K562 (cell line): ENCODE results near the gene RPS8. TPM values are rescaled to one million over a fixed set of nuclear protein-coding genes. Genes with fewer than 3 reads are reported as not detected.

Experiments used
- CBFB ChIP-seq: sonication (generic); formaldehyde crosslinking; IDR thresholded peaks from 2 replicates; pipeline ENCODE4 v1.4.0; 2020; ENCODE audit warnings: mild to moderate bottlenecking, missing genetic modification reagents
- HCFC1 ChIP-seq: IDR thresholded peaks from 2 replicates; pipeline ENCODE4 v1.6.1; 2012; ENCODE audit warnings: low read depth, low read length, improper control_type of control experiment
- MCM7 ChIP-seq, 2 experiments: fragments of 450-650 bp; IDR thresholded peaks; 2 replicates each; pipeline ENCODE4 v1.6.1; 2016 to 2018
- NFIX ChIP-seq: fragments of 250-450 bp; sonication (Bioruptor Pico); IDR thresholded peaks from 2 replicates; pipeline ENCODE4 v1.4.0; 2020; ENCODE audit warnings: low read depth, mild to moderate bottlenecking, moderate library complexity
- NUFIP1 ChIP-seq: fragments of 450-650 bp; IDR thresholded peaks from 2 replicates; pipeline ENCODE4 v1.6.1; 2018; ENCODE audit not compliant: partially characterized antibody
- POLR3A ChIP-seq: IDR thresholded peaks from 2 replicates; pipeline ENCODE4 v1.6.1; 2011; ENCODE audit warnings: borderline replicate concordance, mild to moderate bottlenecking, moderate library complexity; ENCODE audit not compliant: insufficient read length, insufficient read depth; ENCODE audit errors: extremely low read depth
- SETDB1 ChIP-seq: IDR thresholded peaks from one replicate; pipeline ENCODE4 v1.6.1; 2012; ENCODE audit warnings: low read length, control low read depth, inconsistent platforms
- SMARCC2 ChIP-seq: fragments of 450-650 bp; IDR thresholded peaks from 2 replicates; pipeline ENCODE4 v1.6.1; 2017; ENCODE audit warnings: antibody characterized with exemption, moderate library complexity, mild to moderate bottlenecking, low read depth
- TCF3 ChIP-seq: sonication (generic); formaldehyde crosslinking; IDR thresholded peaks from 2 replicates; pipeline ENCODE4 v1.4.0; 2020; ENCODE audit warnings: mild to moderate bottlenecking, missing genetic modification reagents
- TSC22D4 ChIP-seq: fragments of 450-650 bp; IDR thresholded peaks from 2 replicates; pipeline ENCODE4 v1.6.1; 2016; ENCODE audit warnings: missing genetic modification characterization, missing biosample characterization, control low read depth
- ZNF133 ChIP-seq: fragments of 250-450 bp; sonication (Bioruptor Pico); IDR thresholded peaks from 2 replicates; pipeline ENCODE4 v1.4.0; 2020; ENCODE audit warnings: mild to moderate bottlenecking
- ZNF644 ChIP-seq: fragments of 200-800 bp; sonication (Bioruptor generic); IDR thresholded peaks from 2 replicates; pipeline ENCODE4 v1.6.1; 2016; ENCODE audit warnings: low read depth, missing genetic modification characterization, missing compliant biosample characterization
- polyA plus RNA-seq, 8 experiments: library from polyadenylated mRNA; depleted of rRNA in 4 of 8; stranded (reverse) in 5 of 8; unstranded in 3 of 8; fragments of >200 nt; fragmentation: Nextera tagmentation in 2 of 8; fragmentation: Illumina TruSeq in 1 of 8; extraction: Ambion mirVana in 2 of 8; extraction: Trizol in 1 of 8; gene quantifications; 2 replicates each; pipeline versions ENCODE4 v1.2.1 to v1.2.3, GENCODE V29; 2011 to 2014; ENCODE audit warnings: inconsistent platforms in 1 of 8, missing spikeins in 1 of 8
- total RNA-seq, 7 experiments: library from RNA; depleted of rRNA in 6 of 7; stranded (reverse); fragments of >200 nt in 6 of 7; fragmentation: Illumina TruSeq in 2 of 7; extraction: Trizol in 2 of 7; gene quantifications; 2 replicates each; pipeline versions ENCODE4 v1.2.1 to v1.2.3, GENCODE V29; 2011 to 2021; ENCODE audit warnings: low replicate concordance in 1 of 7
- TF ChIP-seq, protein P1 (sequence below): fragments of 250-450 bp; sonication (Bioruptor Pico); IDR thresholded peaks from 2 replicates; pipeline ENCODE4 v1.5.0; 2021; ENCODE audit warnings: mild to moderate bottlenecking, borderline replicate concordance
- TF ChIP-seq, protein P2 (sequence below): IDR thresholded peaks from 2 replicates; pipeline ENCODE4 v1.6.1; 2011; ENCODE audit warnings: borderline replicate concordance, low read depth, mild to moderate bottlenecking, moderate library complexity, low read length; ENCODE audit not compliant: insufficient read depth, poor library complexity, severe bottlenecking
- TF ChIP-seq, protein P3 (sequence below): sonication (generic); formaldehyde crosslinking; IDR thresholded peaks from 2 replicates; pipeline ENCODE4 v1.8.1; 2022; ENCODE audit warnings: missing genetic modification reagents
- TF ChIP-seq, protein P4 (sequence below): sonication (generic); formaldehyde crosslinking; IDR thresholded peaks from 2 replicates; pipeline ENCODE4 v1.8.0; 2023; ENCODE audit warnings: mild to moderate bottlenecking, missing genetic modification reagents
- TF ChIP-seq, protein P5 (sequence below): sonication (generic); formaldehyde crosslinking; IDR thresholded peaks from 2 replicates; pipeline ENCODE4 v1.8.0; 2022; ENCODE audit warnings: missing genetic modification reagents, mild to moderate bottlenecking, borderline replicate concordance

The RPS8 gene
- total and polyA plus RNA-seq, 9 of the 15 experiments (the other 6 are each of a cell fraction or from before 2014, with no cell fraction given), result 2,431 to 4,168 (median 3,109) TPM

DNA sequence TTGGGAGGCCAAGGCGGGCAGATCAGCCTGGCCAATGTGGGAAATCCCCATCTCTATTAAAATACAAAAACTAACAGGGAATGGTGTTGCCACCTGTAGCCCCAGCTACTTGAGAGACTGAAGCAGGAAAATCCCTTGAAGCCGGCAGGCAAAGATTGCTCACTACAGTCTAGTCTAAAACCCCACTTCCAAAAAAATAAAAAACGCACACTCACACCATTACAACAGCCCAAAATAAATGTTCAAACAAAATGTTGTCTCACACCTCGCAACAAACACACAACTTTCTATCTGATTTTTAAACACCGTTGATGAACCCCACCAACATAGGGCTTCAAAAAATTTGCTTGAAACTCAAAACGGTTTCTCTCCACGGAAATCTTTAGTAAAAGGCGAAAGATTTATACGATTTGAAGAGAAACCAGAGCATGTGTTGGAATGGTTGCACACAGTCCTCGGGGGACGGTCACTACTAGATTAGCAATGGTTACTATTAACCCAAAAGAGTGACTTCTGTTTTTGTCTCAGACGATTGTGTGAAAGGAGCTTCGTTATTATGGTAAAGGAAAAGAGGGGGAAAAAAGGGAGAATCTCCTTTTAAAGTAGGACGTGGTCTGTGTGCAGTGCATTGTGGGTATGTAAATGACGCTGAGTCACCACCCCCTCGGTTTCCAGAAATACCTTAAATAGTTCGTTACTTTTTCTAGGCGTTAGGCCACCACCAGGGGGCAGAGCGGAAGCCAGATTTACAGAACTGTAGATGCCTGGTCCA lies 44.4 kb upstream of the RPS8 start, which contains the start of gene RNU5D-1 (continued):
- TF ChIP-seq, protein P1, sequence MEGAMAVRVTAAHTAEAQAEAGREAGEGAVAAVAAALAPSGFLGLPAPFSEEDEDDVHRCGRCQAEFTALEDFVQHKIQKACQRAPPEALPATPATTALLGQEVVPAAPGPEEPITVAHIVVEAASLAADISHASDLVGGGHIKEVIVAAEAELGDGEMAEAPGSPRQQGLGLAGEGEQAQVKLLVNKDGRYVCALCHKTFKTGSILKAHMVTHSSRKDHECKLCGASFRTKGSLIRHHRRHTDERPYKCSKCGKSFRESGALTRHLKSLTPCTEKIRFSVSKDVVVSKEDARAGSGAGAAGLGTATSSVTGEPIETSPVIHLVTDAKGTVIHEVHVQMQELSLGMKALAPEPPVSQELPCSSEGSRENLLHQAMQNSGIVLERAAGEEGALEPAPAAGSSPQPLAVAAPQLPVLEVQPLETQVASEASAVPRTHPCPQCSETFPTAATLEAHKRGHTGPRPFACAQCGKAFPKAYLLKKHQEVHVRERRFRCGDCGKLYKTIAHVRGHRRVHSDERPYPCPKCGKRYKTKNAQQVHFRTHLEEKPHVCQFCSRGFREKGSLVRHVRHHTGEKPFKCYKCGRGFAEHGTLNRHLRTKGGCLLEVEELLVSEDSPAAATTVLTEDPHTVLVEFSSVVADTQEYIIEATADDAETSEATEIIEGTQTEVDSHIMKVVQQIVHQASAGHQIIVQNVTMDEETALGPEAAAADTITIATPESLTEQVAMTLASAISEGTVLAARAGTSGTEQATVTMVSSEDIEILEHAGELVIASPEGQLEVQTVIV (CRISPR knock-in tag), result peak; percentile 90
- TF ChIP-seq ZNF133 (peak; percentile 62; the same call in 1 of the 2 replicates), ZNF644 (tag) (peak; percentile 10; the same call in 1 of the 2 replicates), NUFIP1 (peak; percentile 98), MCM7 (IDR thresholded peaks at IDR 0.05) (peak in 1 of 2 experiments; percentile 8; a peak in 1 of 4 replicates), SMARCC2 (peak; percentile 53; the same call in 1 of the 2 replicates), SETDB1 (no peak), POLR3A (no peak), TSC22D4 (tag) (no peak), CBFB (CRISPR knock-in tag) (no peak), NFIX (CRISPR knock-in tag) (peak; percentile 3; the same call in 1 of the 2 replicates), HCFC1 (peak; percentile 72), TCF3 (CRISPR knock-in tag) (no peak; the same call in none of the 2 replicates)
- TF ChIP-seq, protein P2, sequence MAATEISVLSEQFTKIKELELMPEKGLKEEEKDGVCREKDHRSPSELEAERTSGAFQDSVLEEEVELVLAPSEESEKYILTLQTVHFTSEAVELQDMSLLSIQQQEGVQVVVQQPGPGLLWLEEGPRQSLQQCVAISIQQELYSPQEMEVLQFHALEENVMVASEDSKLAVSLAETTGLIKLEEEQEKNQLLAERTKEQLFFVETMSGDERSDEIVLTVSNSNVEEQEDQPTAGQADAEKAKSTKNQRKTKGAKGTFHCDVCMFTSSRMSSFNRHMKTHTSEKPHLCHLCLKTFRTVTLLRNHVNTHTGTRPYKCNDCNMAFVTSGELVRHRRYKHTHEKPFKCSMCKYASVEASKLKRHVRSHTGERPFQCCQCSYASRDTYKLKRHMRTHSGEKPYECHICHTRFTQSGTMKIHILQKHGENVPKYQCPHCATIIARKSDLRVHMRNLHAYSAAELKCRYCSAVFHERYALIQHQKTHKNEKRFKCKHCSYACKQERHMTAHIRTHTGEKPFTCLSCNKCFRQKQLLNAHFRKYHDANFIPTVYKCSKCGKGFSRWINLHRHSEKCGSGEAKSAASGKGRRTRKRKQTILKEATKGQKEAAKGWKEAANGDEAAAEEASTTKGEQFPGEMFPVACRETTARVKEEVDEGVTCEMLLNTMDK, result peak; percentile 89
- TF ChIP-seq, protein P3, sequence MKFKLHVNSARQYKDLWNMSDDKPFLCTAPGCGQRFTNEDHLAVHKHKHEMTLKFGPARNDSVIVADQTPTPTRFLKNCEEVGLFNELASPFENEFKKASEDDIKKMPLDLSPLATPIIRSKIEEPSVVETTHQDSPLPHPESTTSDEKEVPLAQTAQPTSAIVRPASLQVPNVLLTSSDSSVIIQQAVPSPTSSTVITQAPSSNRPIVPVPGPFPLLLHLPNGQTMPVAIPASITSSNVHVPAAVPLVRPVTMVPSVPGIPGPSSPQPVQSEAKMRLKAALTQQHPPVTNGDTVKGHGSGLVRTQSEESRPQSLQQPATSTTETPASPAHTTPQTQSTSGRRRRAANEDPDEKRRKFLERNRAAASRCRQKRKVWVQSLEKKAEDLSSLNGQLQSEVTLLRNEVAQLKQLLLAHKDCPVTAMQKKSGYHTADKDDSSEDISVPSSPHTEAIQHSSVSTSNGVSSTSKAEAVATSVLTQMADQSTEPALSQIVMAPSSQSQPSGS, result no peak
- TF ChIP-seq, protein P4, sequence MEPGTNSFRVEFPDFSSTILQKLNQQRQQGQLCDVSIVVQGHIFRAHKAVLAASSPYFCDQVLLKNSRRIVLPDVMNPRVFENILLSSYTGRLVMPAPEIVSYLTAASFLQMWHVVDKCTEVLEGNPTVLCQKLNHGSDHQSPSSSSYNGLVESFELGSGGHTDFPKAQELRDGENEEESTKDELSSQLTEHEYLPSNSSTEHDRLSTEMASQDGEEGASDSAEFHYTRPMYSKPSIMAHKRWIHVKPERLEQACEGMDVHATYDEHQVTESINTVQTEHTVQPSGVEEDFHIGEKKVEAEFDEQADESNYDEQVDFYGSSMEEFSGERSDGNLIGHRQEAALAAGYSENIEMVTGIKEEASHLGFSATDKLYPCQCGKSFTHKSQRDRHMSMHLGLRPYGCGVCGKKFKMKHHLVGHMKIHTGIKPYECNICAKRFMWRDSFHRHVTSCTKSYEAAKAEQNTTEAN (CRISPR knock-in tag), result peak; percentile 87
- TF ChIP-seq, protein P5, sequence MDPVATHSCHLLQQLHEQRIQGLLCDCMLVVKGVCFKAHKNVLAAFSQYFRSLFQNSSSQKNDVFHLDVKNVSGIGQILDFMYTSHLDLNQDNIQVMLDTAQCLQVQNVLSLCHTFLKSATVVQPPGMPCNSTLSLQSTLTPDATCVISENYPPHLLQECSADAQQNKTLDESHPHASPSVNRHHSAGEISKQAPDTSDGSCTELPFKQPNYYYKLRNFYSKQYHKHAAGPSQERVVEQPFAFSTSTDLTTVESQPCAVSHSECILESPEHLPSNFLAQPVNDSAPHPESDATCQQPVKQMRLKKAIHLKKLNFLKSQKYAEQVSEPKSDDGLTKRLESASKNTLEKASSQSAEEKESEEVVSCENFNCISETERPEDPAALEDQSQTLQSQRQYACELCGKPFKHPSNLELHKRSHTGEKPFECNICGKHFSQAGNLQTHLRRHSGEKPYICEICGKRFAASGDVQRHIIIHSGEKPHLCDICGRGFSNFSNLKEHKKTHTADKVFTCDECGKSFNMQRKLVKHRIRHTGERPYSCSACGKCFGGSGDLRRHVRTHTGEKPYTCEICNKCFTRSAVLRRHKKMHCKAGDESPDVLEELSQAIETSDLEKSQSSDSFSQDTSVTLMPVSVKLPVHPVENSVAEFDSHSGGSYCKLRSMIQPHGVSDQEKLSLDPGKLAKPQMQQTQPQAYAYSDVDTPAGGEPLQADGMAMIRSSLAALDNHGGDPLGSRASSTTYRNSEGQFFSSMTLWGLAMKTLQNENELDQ, result 0 out of 2 replicates have a peak, but pooled peaks have one; percentile 1
